ENCODE measurements around the gene RAPGEF5.

Gene RAPGEF5

GRCh38 chr7:22184549-22185199 is 172.3 kb downstream of the RAPGEF5 start:
- no peak for DNase-seq

DNA sequence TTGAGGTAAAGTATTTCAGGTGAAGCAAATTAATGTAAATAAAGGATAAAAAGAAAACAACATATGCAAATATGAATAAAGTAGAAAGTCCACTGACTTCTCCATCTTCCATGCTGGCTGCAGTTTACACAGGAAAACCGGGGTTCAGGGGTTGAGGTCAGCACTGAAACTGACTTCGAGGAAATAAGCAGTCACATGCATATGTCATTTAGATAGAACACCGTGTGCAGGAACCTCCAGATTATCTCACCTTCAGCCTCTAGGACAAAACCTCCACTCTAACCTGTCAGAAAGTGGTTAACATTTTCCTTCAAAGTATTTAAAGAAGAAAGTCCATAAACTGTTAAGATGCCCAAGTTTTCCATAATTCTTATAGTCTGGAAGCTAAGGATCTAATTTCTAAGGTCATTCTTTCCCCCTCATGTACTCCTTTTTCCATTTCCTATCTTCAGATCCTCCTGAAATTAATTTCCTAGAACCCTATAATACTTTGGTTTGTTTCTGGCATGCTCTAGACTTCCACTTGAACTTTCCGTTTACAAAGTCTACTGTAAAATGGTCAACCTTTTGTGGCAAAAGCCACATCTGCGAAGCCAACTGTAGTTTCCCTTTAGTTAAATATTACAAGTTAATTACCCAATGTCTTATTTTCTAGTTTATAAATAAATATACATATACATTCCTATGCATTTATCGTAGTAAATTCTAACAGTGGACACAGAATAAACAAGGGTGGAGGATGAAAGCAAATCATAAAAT is 173.3 kb downstream of the RAPGEF5 start:
- no peak for DNase-seq

DNA sequence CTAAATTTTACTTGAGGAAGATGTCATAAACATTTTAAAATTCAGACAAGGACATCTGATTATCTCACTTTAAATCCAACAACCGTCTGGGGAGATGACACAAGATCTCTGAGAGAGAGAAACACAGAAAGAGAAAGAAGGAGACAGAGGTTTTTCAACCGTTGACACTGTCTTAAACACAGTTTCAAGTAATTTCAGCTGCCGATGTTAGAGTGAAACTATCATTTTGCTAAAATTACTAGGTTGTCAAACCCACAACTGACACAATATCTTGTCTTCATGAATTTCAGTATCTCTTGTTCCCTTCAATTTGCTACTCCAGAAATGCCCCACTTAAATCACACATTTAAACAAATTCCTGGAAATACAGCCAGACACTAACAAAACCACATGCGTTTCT is 174.8 kb downstream of the RAPGEF5 start:
- no peak for DNase-seq

GRCh38 chr7:22181663-22182062 is 175.3 kb downstream of the RAPGEF5 start:
- no peak for DNase-seq

GRCh38 chr7:22179442-22179879 is 177.5 kb downstream of the RAPGEF5 start:
- DNase-seq: no peak

DNA sequence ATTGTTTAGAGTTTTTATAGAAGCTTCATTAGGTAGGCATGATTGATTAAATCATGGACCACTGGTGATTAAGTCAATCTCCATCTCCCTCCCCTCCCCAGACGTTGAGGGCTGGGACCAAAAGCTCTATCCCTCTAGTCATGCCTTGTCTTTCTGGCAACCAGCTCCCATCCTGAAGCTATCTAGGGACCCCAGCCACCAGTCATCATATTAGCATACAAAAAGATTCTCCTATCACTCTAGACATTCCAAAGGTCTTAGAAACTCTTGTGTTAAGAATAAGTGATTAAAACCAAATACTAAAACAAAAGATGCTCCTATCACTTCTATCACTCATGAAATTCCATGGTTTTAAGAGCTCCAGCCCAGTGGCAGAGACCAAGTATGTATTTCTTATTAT is 178.2 kb downstream of the RAPGEF5 start:
- no peak for DNase-seq

GRCh38 chr7:22176791-22177412 is 180.1 kb downstream of the RAPGEF5 start:
- no peak for DNase-seq

DNA sequence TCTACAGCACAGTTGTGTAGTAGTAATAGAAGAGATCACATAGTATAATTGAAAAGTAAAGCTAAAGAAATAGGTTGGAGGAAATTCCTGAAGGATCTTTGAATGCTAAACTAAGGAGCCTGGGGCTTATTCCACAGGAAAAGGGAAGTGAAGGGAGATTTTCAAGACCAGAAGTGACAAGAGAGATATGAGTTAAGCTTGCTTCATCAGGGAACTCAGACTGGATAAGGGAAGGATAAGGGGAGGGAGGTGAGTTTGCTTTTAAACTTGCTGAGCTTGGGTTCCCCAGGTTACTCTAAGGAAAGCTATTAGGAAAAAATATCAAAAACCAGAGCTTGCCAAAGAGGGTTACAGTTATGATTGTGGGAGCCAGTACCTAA is 182.4 kb downstream of the RAPGEF5 start:
- DNase-seq: no peak

- DNase-seq: peak; percentile 10
Measured at GRCh38 chr7:22173685-22174573, 183.0 kb downstream of the RAPGEF5 start.

DNA sequence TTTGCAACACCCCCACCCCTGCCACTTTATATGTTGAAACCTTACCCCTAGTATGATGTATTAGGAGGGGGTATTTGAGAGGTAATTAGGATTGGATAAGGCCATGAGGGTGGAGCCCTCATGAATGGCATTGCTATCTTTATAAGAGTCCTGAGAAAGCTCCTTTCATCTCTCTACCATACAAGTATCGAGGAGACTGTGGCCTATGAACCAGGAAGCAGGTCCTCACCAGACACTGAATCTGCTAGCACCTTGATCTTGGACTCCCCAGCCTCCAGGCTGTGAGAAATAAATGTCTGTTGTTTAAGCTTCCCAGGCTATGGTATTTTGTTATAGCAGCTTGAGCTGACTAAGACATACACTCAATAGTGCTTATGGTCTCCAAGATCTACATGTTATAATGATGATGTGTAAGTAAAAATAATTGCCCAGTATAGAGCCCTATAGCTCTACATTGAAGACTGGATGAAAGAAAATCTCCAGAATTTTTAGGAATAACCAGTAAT is 188.8 kb downstream of the RAPGEF5 start:
- DNase-seq: no peak

- DNase-seq: no peak
Measured at GRCh38 chr7:22167482-22167881, 189.5 kb downstream of the RAPGEF5 start.

DNA sequence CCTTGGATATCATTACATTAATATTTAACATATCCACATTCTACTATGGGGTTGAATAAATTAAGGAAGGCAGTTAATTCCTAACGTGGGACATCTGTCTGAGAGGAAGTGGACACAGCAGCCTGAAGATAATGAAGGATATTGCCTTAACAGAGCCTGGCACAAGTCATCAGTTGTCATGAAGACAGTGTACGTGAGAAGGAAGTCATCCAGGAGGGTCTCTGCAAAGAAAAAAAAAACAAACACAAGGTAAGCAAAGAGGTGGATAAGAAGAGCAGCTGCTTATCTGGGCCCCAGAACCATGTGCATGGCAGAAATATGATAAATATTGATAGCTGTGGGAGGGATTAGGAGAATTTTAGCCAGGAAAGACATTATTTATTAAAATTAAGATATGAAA is 190.0 kb downstream of the RAPGEF5 start:
- no peak for DNase-seq

GRCh38 chr7:22159341-22159740 is 197.6 kb downstream of the RAPGEF5 start:
- no peak for DNase-seq

- DNase-seq: no peak
Measured at GRCh38 chr7:22157552-22157951, 199.4 kb downstream of the RAPGEF5 start.

DNA sequence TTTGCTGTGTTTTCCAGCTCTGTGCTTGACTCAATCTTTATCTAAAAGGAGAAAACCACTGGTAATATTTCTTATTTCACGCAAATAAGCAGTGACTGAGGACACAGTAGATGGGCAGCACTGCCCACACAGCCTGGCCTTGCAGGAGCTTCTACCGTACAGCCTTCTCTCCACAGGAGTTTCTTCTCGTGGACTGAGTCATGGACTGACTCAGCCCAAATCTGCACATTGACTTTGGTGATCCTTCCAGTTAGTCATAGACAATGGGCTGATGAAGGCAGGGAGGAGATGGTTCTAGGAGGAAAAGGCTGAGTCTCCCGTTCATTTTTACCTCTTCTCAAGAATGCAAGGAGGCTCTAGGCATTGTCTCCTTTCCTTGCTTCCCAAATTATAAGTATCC is 200.7 kb downstream of the RAPGEF5 start:
- DNase-seq: no peak

- DNase-seq: no peak
Measured at GRCh38 chr7:22154143-22154529, 202.8 kb downstream of the RAPGEF5 start.

- DNase-seq: no peak
Measured at GRCh38 chr7:22153432-22154142, 203.4 kb downstream of the RAPGEF5 start.

GRCh38 chr7:22152690-22153089 is 204.3 kb downstream of the RAPGEF5 start:
- DNase-seq: no peak

GRCh38 chr7:22151901-22152300 is 205.1 kb downstream of the RAPGEF5 start:
- DNase-seq: no peak

DNA sequence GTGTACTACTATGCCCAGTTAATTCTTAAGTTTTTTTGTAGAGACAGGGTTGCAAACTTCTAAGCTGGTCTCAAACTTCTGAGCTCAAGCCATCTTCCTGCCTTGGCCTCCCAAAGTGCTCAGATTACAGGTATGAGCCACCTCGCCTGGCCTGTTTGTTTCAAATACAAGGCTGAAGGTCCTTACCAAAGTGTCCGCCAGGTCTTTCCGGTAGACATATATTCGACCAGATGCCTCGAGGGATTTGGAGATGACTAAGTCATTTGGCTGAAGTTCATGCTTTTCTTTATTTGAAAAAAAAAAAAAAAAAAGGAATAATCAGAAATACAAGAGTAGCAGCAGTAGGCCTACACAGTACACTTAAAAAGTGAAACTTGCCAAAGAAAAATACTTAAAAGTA is 206.7 kb downstream of the RAPGEF5 start:
- no peak for DNase-seq

DNA sequence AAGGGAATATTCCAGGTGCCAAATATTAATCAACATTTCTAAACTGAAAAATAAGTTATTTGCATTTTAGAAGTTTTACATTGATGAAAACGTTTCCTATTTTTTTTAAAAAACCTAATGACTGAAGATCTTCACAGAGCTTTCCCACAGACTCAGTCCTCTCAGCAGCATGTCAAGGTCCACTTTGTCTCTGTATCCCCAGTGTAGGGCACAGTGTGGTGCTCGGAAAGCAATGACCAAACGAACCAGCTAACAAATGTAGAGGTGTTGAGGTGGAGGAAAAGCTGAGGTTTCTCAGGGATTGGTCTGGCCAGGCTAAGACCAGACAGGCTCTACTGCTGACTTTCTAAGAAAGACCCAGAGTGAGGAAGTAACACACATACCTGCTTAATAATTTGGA is 209.1 kb downstream of the RAPGEF5 start:
- DNase-seq: no peak

DNA sequence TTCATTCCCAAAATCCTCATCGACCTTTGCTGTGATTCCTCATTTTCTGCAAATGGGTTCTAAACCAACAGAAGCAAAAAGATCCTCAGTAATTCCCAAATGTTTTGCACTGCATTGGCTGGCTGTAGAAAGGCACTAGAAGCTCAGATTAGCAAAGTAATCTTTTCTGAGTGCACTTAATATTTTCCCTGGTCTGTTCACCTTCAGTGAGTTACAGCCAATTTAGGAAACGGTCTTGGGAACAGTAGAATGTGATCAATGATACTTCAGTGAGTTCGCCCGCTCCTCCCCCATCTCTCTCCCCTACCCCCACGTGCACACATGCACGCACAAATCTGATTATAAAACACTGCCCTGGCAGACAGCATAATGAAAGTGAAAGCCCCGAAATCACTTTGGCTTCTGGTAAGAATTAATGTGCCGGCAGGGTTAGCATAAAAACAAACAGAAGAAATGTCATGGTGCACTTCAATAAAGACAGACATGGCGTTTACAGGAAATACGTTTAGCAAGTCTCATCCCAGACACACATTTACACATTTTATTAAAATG is 209.9 kb downstream of the RAPGEF5 start:
- DNase-seq: no peak
